ENCODE results near the gene NTN4.
"Not testable (repeated sequence)": the region's sequence is repeated elsewhere in the genome, so short reads cannot be mapped to it uniquely, and the experiment has no call there.

The NTN4 gene

DNA sequence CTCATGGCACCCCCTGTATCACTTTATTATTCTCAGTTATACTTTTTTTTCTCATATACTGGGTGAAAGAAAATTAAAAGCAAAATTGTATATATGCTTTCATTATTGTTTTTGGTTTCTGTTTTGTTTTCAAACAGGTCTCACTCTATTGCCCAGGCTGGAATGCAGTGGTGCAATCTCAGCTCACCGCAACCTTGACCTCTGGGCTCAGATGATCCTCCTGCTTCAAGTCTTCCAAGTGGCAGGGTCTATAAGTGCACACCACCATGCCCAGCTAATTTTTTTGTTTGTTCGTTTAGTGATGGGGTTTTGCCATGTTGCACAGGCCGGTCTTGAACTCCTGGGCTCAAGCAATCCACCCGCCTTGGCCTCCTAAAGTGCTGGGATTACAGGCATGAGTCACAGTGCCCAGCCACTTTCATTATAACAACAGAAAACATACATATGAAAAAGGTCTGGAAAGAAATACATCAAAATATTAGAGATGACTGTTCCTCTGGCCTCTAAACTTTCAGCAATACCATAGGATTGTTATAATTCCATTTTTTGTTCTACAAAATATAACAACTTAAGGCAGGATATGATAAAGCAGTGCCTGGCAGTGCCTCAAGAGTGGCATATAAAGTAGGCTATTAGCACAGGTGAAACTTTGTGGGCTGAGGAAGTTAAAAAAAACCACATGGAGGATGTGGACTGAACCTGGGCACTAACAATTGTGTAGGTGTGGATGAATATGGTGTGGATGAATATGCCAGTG is 5.8 kb upstream of the NTN4 start:
- no peak for DNase-seq

DNA sequence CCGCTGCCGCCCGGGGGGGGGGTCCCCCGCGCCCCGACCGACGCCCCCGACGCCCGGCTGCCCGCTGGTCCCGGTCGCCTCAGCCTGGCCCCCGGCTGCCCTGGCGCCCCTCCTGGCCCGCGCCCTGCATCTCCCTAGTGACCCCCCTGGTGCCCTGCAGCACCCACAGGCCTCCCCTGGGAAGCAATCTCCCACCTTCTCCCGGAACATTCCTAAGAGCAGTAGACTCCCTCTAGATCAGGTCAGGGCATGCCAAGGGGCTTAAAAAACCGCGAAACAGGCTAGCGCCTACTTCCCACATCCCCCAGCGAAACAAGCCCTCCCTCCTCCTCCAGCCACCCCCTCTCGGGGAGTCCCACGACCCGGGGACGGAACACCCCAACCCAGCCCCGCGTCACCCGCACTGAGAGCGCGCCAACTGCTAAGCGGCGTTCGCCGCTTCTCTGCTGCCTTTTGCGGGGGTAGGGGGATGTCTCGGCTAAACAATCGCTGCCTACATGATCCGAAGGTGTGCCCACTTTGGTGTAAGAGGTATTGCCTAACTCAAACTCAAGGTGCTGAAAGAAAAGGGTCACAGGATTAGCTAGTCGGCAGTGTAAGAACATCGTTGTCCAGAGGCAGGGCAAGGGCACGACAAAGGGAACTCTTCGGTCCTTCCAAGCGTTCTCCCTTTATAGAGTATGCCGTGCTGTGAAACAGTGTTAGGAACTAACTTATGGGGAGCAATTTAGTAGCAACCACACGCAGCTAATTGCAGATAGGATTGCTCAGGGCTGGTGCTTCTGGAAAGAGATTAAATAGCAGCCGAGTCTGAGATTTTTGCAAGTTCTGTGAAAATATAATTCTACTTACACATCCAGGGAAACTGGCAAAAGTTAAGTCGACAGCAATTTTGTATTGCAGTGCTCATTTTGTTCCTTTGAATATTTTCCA is 619 bp upstream of the NTN4 start:
- no peak for DNase-seq

DNA sequence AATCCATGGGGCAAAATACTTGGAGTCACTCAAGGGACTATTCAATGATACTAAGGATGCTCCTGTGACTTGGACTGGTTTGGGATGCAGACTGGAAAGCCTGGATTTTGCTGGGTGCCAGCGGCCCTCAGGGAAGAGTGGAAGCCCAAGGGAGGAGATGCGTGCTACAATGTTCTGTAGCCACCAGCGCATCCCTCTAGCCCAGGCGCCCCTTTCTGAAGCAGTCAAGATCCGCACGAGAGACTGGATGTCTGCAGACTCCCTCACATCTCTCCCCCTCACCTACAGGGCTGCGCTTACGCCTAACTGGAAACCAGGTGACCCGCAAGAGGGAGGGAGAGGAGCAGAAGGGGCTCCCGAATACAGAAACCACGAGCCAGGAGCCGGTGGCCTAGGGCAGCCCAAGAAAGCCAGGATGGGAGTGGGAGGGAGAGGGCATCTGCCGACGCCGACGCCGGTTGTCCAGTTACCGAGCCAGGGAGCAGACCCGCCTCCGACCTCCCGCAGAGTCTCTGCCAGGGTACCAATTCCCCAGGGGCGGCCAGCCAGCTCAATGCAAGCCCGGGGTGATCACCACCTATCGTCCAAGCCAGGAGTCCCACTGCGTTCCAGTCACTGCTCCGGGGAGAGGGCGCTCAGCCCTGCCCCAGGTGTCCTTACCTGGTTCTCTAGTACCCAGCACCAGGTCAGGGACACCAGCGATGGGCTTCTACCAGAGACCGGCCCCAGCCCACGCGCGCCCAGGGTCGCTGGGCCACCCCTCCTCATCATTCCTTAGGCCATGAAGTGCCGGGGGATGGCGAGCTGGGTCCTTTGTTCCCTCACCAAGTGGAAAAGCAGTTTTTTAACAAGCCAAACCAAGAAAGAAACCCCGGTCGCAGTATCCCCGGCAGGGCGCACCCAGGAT is 1.2 kb downstream of the NTN4 start:
- no peak for DNase-seq

DNA sequence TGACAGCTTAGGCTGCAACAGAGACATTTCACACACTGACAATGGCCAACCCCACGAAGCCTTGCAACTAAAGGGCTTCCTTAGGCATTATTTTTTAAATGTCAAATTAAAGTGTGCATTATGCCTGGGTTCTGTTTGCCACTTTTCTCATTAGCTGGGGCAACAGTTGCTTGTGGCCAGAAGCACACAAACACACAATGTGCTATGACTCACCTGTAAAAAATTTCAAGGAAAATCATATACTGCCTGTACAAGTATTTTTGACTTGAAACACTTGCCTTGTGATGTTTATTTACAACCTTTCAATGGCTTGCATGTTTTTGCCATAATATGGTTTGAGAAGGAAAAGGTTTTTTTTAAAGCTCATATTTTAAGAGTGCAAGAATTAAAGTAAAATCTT is 1.9 kb downstream of the NTN4 start:
- no peak for DNase-seq

DNA sequence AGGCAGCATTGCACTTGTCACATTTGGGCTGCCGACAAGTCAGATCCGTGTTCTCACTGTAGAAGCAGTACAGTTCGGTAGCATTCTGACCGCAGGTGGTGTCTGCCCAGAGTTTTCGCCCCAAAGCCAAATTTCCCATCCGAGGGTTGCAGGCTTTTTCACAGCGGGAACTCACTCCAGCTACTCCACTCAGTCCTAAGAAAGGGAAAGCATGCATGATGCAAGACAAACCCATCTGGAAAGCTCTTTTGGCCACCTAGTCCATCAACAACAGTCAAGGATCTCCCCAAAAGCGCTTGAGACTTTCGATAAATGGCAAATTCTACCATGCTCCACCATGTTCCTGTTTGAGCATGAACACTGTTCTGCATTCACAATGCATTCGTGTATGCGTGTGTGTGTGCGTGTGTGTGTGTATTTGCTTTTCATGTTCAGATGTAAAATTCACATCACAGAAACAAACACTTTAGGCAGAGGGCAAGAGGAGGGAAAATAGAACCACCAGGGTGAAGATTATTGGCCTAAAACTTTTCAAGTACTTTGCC is 3.2 kb downstream of the NTN4 start:
- no peak for DNase-seq

DNA sequence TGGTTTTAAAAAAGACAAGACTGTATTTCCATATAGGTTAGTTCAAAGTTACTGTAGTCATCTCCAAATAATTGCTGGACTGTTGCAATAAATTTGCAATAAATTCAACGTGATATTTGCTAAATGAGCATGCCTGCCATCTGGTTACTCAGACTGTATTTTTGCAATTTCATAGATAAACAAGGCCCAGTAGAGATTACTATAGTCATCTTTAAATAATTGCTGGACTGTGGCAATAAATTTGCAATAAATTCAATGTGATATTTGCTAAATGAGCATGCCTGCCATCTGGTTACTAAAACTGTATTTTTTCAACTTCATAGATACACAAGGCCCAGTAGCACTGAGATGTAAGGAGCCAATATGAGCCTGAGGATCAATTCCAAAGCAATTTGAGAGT is 5.6 kb downstream of the NTN4 start:
- no peak for DNase-seq

DNA sequence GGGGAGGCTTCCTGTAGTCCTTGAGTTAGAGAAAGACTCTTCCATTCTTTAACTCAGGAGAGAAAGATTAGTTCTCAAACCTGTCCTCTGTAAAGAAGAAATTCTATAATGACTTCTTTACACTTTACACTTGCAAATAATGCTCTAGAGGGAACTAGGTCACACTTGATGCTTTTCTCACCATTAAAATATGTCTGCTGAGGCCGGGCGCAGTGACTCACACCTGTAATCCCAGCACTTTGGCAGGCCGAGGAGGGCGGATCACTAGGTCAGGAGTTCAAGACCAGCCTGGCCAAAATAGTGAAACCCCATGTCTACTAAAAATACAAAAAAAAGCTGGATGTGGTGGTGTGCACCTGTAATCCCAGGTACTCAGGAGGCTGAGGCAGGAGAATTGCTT is 6.3 kb downstream of the NTN4 start:
- no peak for DNase-seq

DNA sequence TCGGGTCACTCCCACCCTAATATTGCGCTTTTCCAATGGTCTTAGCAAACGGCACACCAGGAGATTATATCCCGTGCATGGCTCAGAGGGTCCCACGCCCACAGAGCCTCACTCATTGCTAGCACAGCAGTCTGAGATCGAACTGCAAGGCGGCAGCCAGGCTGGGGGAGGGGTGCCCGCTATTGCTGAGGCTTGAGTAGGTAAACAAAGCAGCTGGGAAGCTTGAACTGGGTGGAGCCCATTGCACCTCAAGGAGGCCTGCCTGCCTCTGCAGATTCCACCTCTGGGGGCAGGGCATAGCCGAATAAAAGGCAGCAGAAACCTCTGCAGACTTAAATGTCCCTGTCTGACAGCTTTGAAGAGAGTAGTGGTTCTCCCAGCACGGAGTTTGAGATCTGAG is 15.1 kb downstream of the NTN4 start:
- not testable (repeated sequence) for DNase-seq

DNA sequence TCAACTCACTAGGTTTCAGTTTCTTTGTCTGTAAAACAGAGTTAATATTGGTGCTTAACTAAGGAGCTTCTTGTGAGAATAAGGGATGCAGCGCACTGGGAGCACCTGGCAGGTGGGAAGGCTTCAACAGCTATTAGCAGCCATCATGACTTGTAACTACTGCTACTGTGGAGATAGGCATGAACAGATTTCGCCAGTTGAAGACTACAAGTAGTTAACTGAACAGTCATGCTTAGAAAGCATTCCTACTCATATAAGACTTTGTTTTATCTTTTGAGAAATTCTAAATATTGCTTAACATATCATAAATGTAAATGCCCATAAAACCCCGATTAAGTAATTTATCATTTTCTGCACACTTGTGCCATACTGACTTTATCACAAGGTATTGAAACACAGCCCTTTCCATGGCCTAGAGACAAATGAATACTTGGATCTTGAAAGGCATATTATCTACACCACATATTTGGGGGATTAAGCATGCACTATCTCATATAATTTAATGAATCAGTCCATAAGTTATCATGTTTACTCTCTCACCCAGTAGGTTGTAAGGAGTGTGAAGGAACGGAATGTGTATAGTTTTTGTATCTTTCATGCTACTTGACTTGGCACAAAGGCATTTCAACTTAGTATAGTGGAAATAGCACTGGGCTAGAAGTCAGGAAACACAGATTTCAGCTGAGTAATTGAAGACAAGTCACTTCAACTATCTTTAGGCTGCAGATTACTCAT is 16.1 kb downstream of the NTN4 start:
- DNase-seq: no peak

DNA sequence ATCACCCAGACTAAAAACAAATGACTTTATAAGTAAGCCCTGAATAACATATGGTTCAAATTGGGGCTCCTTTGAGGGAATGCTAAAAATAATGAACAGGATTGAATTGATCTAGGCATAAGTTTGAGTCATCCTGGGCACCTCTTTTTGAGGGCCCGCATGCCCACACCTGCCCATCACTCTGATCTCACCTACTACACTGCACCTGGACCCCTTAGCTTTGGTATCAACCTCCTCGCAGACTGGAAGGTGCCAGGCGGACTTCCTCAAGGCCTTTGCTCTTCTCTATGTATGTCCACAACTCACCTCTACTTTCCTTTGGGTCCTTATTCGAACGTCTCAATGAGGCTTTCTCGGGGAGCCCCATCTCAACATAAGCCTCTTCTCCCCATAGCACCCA is 17.2 kb downstream of the NTN4 start:
- DNase-seq: no peak

DNA sequence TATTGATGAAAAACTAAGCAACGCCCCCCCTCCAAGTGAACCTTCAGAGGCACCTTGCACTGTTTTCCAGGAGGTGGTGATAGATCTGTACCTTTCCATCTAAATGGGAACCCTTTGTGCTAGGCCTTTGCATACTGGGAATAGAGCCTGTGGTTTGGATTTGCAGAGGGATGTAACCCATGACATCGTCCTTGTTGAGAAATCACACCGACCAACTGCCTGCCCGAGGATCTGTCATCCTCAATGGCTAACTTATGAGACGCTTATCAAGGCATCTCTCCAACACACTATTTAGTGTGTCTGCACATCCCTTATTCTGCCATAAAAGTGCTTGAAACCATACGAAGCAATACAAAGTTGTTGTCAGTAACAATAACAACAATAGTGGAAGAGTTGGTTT is 22.9 kb downstream of the NTN4 start:
- DNase-seq: no peak

DNA sequence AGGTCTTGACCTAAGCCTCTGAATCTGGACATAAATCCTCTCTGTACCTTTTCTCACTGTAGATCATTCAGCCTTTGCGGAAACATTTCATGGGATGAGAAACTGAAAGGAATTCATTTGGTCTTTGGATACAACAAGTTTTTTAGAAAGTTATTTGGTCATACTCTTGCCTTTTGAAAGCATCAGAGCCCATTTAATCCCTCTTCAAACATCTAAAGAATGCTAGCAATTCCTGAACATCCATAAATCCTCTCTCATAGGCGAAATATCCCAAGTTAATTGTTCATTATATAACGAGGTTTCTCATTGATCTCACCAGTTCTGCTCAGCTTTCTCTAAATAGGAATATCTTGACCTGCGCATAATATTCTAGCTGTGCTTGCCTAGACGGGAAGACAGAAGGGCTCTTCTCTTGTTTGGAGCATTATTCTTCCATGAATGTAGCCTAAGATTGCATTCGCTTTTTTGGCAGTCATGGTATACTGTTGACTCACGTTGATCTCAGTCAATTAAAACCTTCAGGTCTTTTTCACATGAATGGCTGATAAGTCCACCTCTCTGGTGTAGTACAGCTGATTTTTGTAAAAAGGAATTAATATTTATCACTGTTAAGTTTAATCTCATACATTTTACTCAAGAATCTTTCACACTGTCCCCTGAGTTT is 24.1 kb downstream of the NTN4 start:
- no peak for DNase-seq

DNA sequence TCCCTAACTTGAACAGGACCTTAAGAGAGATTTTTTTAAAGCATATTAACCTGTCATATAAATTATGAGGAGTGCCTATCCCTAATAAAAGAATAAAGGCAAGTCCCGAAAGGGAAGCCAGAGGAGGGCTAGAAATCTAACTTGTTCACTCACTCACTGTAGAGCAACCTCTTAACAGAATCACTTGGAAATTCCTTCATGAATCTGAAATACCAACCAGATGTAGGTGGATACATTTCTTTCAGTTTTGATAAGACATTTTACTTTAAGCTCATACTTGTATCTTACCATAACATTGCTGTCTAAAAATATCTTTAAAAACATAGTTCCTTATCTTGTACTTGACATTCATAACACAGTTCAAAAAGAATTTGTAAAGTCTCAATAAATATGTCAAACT is 25.7 kb downstream of the NTN4 start:
- DNase-seq: no peak

DNA sequence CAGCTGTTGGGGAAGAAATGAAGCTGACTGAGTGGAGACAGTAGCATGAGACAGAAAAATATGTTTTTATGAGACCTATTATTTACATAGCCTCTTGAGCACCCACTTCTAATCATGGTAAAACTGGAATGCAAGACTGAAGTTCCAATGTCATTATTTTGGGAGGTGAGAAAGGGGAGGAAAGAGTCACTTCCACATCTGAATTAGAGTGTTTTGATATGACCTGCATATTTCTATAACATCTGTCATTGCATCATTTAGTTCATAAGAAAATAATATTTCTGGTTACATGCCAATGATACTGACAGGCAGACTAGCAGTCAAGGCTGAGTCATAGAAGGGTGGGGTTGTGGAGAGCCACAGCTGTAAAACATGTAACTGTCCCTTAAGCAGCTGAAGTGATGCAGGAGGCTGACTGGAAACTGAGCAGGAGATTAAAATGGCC is 26.7 kb downstream of the NTN4 start:
- no peak for DNase-seq

DNA sequence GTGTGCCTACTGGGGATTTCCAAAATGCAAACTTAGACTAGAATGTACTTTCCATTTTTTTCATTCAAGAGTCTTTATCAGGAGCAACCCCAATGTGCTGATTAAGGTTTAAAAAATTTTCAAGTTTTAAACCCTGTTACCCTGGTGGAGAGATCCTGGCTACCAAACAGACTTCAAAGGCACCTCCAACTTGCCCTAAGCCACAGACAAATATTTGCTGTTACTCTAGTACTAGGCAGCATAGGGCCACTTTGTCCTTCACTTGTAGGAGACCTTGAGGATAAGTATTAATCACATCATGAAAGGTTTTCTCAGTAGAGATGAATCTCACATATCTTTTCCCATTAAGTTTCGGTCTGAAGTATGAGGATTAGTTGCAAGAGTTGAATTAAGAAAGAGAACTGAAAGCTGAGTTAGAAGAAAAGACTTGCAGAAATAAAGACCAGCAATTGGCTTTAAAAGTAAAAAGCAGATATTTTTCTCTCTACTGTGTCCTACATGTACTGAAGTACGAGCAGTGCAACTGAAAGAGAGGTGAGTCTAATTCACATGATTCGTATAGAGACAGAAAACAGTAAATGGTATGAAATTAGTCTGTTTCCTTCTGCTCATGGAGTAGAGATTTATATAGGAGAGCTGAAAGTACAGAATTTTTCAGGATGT is 28.3 kb downstream of the NTN4 start:
- no peak for DNase-seq

DNA sequence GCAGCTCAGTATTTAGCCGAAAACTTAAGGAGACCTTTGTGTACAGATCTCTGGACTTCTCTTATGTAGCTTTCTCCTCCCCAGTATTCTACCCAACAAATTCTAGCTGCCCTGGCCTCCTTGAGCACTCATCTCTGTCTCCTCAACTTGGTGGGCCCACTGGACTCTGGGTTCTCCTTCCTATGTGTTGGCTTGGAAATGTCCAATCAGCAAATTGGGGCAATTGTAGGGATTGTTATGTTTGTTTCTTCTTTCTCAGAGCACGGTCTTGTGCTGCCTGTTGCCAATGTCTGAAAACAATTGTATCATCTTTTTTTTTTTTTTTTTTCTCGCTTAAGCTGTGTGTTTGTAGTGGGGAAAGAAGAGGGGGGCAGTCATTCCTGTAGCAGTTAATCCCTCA is 30.2 kb downstream of the NTN4 start:
- DNase-seq: no peak

DNA sequence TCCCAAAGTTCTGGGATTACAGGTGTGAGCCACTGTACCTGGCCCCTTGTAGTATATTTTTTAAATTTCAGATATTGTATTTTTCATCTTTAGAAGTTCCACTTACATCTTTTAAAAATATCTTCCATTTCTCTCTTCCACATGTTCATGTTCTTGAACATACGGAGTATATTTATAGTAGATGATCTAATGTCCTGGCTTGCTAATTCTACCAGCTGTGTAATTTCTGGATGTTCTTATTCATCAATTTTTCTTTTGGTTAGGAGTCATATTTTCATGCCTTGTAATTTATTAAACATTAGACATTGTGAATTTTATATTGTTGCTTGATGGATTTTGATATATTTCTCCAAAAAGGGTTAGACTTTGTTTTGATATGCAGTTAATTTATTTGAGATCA is 30.8 kb downstream of the NTN4 start:
- DNase-seq: no peak

DNA sequence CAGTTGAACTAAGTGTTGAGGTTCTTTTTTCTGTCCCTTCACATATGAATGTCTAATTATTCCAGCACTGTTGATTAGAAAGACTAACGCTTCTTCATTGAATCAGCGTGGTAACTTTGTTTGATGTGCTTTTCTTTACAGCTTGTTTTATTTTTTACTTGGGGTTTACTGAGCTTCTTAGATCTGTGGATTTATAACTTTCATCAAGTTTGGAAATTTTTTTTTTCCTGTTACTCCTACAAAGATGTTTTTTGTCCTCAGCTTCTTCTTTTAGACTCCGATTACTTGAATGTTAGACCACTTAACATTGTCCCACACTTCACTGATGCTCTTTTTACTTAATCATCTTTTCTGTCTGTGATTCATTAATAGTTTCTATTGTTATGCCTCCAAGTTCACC is 31.5 kb downstream of the NTN4 start:
- DNase-seq: no peak

DNA sequence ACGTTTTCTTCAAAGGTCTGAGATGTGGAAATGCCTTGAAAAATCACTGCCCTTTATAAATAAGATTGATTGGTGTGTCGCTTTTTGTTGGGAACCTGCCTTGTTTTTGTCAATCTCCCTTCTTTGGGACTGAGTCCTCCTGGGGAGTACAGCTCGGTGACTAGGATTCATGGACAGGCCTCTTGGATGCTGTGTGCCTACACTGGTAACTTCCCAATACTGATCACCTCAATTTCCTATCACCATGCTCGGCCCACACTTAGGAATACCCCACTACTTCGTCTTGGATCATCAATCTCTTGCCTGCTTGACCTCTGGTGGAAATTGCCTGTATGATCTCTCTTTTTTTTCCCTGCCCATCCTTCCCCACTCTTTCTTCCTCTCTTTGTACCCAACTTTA is 34.2 kb downstream of the NTN4 start:
- no peak for DNase-seq

DNA sequence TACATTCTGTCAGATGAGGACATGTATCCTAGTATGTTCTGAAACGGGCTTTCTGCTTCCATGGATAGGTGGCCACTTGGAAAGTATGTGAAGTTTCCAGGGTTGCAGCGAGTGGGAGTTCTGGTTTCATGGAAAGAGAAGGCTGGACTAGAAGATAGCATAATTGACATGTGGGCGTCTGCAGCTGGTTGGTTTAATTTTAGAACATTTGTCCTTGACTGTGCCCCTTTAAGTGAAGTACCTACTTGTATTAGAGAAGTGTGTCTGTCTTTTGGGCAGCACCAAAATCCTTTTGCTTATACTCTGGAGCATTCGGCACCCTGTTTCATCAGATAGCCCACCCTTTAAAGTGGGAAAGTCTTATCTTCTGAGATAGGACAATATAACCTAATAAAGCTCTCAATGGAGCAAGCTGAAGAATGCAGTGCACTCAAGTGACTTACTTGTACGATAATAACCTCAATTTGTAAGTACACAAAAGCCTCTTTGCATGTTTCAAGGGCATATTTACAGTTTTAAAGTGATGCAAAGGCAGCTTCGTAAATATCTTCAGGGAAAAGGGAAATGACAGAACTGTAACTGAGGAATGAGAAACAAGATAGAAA is 35.2 kb downstream of the NTN4 start:
- DNase-seq: no peak

DNA sequence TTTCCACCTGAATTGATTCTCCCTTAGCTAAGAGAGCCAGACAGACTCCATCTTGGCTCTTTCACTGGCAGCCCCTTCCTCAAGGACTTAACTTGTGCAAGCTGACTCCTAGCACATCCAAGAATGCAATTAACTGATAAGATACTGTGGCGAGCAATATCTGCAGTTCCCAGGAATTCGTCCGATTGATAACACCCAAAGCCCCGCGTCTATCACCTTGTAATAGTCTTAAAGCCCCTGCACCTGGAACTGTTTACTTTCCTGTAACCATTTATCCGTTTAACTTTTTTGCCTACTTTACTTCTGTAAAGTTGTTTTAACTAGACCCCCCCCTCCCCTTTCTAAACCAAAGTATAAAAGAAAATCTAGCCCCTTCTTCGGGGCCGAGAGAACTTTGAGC is 44.5 kb downstream of the NTN4 start:
- DNase-seq: not testable (repeated sequence)

Data from GF-D8 (cell line).